Stomach (tissue), 9 donors: ENCODE measurements around the gene CEBPE. TPM values are rescaled to one million over a fixed set of nuclear protein-coding genes. Genes with fewer than 3 reads are reported as not detected.
A peak's percentile ranks its signal among the peaks of the same experiment; 100 is the strongest.

Experiments
- DNase-seq, 2 donors: peaks; one replicate each; pipeline versions ENCODE4 v3.0.0 to v3.0.0-alpha.2; 2013 to 2019
- H3K27ac ChIP-seq, 5 donors: fragments of 200-600 bp in 4 of 5; sonication (generic) in 4 of 5; one replicate each; pipeline ENCODE4 v1.5.1; 2013 to 2019; ENCODE audit warnings: mild to moderate bottlenecking in 1 of 5, moderate library complexity in 1 of 5
- H3K27me3 ChIP-seq, 3 donors: fragments of 200-600 bp; sonication (generic); one replicate each; pipeline ENCODE4 v1.5.1; 2017 to 2019; ENCODE audit warnings: mixed run types in 1 of 3
- H3K36me3 ChIP-seq, 4 donors: fragments of 200-600 bp; sonication (generic); 1 replicate in 3 of 4; 2 replicates in 1 of 4; pipeline ENCODE4 v1.5.1; 2016 to 2019
- H3K4me1 ChIP-seq, 4 donors: fragments of 200-600 bp; sonication (generic); one replicate each; pipeline ENCODE4 v1.5.1; 2016 to 2019
- H3K4me3 ChIP-seq, 4 donors: fragments of 200-600 bp; sonication (generic) in 3 of 4; one replicate each; pipeline ENCODE4 v1.5.1; 2016 to 2019; ENCODE audit warnings: mild to moderate bottlenecking in 1 of 4
- H3K9me3 ChIP-seq, 4 donors: fragments of 200-600 bp; sonication (generic); one replicate each; pipeline ENCODE4 v1.5.1; 2016 to 2019
- EP300 ChIP-seq: sonication (generic); formaldehyde crosslinking; IDR thresholded peaks from one replicate; pipeline ENCODE4 v1.6.1; 2017; ENCODE audit warnings: antibody characterized with exemption
- POLR2A ChIP-seq, 4 donors: fragments of 450-650 bp; IDR thresholded peaks; one replicate each; pipeline ENCODE4 v1.6.1; 2016; ENCODE audit warnings: antibody characterized with exemption in 4 of 4, control low read depth in 2 of 4, mild to moderate bottlenecking in 1 of 4, moderate library complexity in 1 of 4
- POLR2AphosphoS5 ChIP-seq, 3 donors: sonication (generic); formaldehyde crosslinking; IDR thresholded peaks; one replicate each; pipeline ENCODE4 v1.6.1; 2016; ENCODE audit warnings: antibody characterized with exemption in 3 of 3
- WGBS, 5 donors: extraction: QIAGEN DNeasy Blood & Tissue Kit in 3 of 5; methylation state at CpG; one replicate each; pipeline versions ENCODE4 v1.1.5 to v1.1.7; 2013 to 2018; 5-methylcytosine and 5-hydroxymethylcytosine counted together
- intact Hi-C: fragments of 100-400 bp; cut with DNase I; formaldehyde crosslinking; loops from one replicate; pipeline ENCODE4 v1.15.1; 2023; ENCODE audit warnings: low total_unique reads
- polyA plus RNA-seq, 3 donors: library from polyadenylated mRNA; stranded (reverse); fragments of 200-250 nt; gene quantifications; one replicate each; pipeline ENCODE4 v1.2.3, GENCODE V29; 2013
- total RNA-seq, 5 donors: library from RNA; depleted of rRNA; stranded (reverse); fragments of >200 nt; gene quantifications; one replicate each; pipeline versions ENCODE4 v1.1.0 to v1.2.3, GENCODE V29; 2014 to 2016
- TF ChIP-seq, protein P1 (sequence below), 7 experiments: fragments of 450-650 bp in 4 of 7; fragments of 200-600 bp in 3 of 7; sonication (generic) in 3 of 7; IDR thresholded peaks; one replicate each; pipeline ENCODE4 v1.5.1; 2016 to 2019; ENCODE audit warnings: antibody characterized with exemption in 7 of 7, control low read depth in 2 of 7, mild to moderate bottlenecking in 1 of 7
- donor health status: healthy with polysubstance abuse.
- donor health status: Bipolar disorder and iron deficiency.
- donor health status: healthy.

Gene CEBPE
- total and polyA plus RNA-seq, 8 donors: 0.37 TPM; not detected in 7

DNA sequence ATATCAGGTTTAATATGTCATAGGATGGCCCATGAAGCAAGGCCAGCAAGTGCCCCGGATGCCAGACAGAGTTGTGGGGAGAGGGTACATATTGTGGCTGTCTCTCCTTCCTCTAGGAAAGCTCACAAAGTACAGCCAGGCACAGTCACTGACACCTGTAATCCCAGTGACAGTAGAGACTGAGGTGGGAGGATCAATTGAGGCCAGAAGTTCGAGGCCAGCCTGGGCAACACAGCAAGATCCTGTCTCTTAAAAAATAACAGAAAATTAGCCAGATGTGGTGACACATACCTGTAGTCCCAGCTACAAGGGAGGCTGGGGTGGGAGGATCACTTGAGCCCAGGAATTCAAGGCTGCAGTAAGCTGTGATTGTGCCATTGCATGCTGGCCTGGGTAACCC, 32.3 kb upstream of the CEBPE start:
- Histone ChIP-seq H3K36me3 (peaks cover 0 to 9% (median 5%) of the 10 kb centered on the region in 4 donors), H3K9me3 (no peaks in the 10 kb centered on the region), H3K27me3 (no peaks in the 10 kb centered on the region), H3K4me3 (no peak overlapping the region), H3K27ac (peak overlapping the region in 1 of 5 donors; percentile 93), H3K4me1 (peaks cover 27 to 90% (median 56%) of the 10 kb centered on the region in 4 donors)
- intact Hi-C loops: no loop called here
- DNase-seq: no peak
- WGBS, 5 donors: 83 to 95% (median 88%) methylated on average over 2 of the region's 2 CpGs
- TF ChIP-seq POLR2AphosphoS5 (IDR thresholded peaks at IDR 0.05) (no peak), POLR2A (IDR thresholded peaks at IDR 0.05) (no peak), EP300 (no peak)
- TF ChIP-seq, protein P1, sequence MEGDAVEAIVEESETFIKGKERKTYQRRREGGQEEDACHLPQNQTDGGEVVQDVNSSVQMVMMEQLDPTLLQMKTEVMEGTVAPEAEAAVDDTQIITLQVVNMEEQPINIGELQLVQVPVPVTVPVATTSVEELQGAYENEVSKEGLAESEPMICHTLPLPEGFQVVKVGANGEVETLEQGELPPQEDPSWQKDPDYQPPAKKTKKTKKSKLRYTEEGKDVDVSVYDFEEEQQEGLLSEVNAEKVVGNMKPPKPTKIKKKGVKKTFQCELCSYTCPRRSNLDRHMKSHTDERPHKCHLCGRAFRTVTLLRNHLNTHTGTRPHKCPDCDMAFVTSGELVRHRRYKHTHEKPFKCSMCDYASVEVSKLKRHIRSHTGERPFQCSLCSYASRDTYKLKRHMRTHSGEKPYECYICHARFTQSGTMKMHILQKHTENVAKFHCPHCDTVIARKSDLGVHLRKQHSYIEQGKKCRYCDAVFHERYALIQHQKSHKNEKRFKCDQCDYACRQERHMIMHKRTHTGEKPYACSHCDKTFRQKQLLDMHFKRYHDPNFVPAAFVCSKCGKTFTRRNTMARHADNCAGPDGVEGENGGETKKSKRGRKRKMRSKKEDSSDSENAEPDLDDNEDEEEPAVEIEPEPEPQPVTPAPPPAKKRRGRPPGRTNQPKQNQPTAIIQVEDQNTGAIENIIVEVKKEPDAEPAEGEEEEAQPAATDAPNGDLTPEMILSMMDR (IDR thresholded peaks at IDR 0.05): no peak

DNA sequence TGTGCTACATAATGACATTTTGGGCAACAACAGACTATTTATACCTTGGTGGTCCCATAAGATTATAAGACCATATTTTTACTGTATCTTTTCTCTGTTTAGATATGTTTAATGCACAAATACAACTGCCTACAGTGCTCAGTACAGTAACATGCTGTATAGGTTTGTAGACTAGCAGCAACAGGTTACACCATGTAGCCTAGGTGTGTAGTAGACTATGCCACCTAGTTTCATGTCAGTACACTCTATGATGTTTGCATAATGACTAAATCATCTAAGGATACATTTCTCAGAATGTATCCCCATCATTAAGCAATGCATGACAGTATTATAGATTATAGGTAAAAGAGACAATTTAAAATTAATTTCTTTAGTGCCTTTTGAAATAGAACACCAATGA, 30.7 kb upstream of the CEBPE start:
- peak overlapping the region in 1 of 5 donors; percentile 93 for H3K27ac ChIP-seq
- TF ChIP-seq, protein P1 (IDR thresholded peaks at IDR 0.05): no peak
- TF ChIP-seq EP300 (no peak), POLR2AphosphoS5 (IDR thresholded peaks at IDR 0.05) (no peak), POLR2A (IDR thresholded peaks at IDR 0.05) (no peak)
- H3K27me3 ChIP-seq: no peaks in the 10 kb centered on the region
- intact Hi-C loops: no loop called here
- H3K4me1 ChIP-seq: peaks cover 22 to 83% (median 53%) of the 10 kb centered on the region in 4 donors
- no peak for DNase-seq
- no peak overlapping the region for H3K4me3 ChIP-seq
- H3K9me3 ChIP-seq: no peaks in the 10 kb centered on the region
- H3K36me3 ChIP-seq: peaks cover 0 to 9% (median 5%) of the 10 kb centered on the region in 4 donors

DNA sequence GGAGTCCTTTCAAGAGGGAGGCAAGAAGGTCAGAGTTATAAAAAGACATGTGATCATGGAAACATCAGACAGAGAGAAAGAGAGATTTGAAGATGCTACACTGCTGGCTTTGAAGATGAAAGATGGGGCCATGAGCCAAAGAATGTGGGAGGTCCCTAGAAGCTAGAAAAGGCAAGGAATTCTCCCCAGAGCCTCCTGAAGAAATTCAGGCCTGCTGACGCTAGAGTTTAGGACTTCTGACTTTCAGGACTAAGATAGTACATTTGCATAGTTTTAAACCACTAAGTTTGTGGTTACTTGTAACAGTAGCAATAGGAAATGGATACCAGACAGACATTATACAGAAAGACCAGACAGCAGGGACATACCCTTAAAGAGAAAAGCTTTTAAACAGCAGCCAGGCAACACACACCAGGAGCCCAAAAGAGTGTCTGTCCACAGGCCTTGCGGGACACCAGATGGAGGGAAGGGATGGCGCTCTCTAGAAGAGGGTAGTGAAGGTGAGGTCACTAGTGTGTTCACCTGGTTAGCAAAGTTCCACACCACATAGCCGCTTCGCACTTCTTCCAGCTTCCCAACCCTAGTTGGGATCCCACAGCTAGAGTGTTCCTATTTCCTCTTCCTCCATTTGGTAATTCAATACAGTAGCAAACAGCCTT, 29.7 kb upstream of the CEBPE start:
- H3K36me3 ChIP-seq: peaks cover 0 to 9% (median 5%) of the 10 kb centered on the region in 4 donors
- TF ChIP-seq, protein P1 (IDR thresholded peaks at IDR 0.05): no peak
- TF ChIP-seq POLR2A (IDR thresholded peaks at IDR 0.05) (no peak), POLR2AphosphoS5 (IDR thresholded peaks at IDR 0.05) (no peak), EP300 (no peak)
- H3K27ac ChIP-seq: peak overlapping the region in 4 of 5 donors; percentile 8 to 93 (median 40)
- no peaks in the 10 kb centered on the region for H3K9me3 ChIP-seq
- peaks cover 22 to 75% (median 49%) of the 10 kb centered on the region in 4 donors for H3K4me1 ChIP-seq
- no peak for DNase-seq
- 93 to 98% (median 94%) methylated on average over 5 of the region's 5 CpGs for WGBS, 5 donors
- intact Hi-C loops: no loop called here
- no peak overlapping the region for H3K4me3 ChIP-seq
- no peaks in the 10 kb centered on the region for H3K27me3 ChIP-seq

DNA sequence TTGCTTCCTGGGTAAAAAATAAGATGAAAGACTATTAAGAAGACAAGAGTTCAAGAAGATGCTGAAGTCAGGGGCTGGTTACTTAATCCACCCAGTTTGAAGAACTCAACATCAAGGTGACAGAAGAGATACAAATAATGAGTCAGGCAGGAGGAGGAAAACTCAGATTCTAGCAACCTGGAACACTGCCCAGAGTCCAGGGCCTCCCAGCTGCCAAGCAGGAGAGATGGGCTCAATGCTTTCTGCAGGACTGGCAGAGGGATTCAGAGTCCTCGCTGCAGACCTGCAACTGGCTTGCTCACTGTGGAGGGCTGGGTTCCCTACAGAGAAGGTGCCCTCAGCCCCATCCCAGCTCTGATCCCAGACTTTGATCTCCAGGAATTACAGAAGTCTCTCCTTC, 28.6 kb upstream of the CEBPE start:
- Histone ChIP-seq H3K27me3 (no peaks in the 10 kb centered on the region), H3K4me3 (no peak overlapping the region), H3K4me1 (peaks cover 13 to 75% (median 47%) of the 10 kb centered on the region in 4 donors), H3K27ac (peak overlapping the region in 3 of 5 donors; percentile 32 to 93 (median 46)), H3K36me3 (peaks cover 0 to 13% (median 9%) of the 10 kb centered on the region in 4 donors), H3K9me3 (no peaks in the 10 kb centered on the region)
- peak; percentile 54 to 59 for DNase-seq
- WGBS, 5 donors: 44 to 83% (median 54%) methylated on average over 1 of the region's 1 CpG
- intact Hi-C loops: no loop called here
- TF ChIP-seq, protein P1 (IDR thresholded peaks at IDR 0.05): no peak
- TF ChIP-seq POLR2A (IDR thresholded peaks at IDR 0.05): no peak
- no peak for TF ChIP-seq POLR2AphosphoS5 (IDR thresholded peaks at IDR 0.05)
- TF ChIP-seq EP300: no peak
